ENCODE measurements around the gene NUCB1.
"Not testable (repeated sequence)": the region's sequence is repeated elsewhere in the genome, so short reads cannot be mapped to it uniquely, and the experiment has no call there.

DNA sequence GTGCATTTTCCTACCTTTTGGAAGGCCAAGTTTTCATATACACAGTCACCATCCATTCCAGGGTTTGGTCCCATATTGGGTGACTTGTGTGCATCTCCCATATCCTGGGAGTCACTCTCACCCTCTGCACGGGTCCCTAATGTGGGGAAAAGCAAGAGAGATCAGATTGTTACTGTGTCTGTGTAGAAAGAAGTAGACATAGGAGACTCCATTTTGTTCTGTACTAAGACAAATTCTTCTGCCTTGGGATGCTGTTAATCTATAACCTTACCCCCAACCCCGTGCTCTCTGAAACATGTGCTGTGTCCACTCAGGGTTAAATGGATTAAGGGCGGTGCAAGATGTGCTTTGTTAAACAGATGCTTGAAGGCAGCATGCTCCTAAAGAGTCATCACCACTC is 10.6 kb upstream of the NUCB1 start:
- not testable (repeated sequence) for TF ChIP-seq CTCF, POLR2AphosphoS5, POLR2A, EP300 (IDR thresholded peaks at IDR 0.05)
